Measurements from ENCODE around the gene UBE2I. TPM values are rescaled to one million over a fixed set of nuclear protein-coding genes. Genes with fewer than 3 reads are reported as not detected.

UBE2I gene
- total RNA-seq, 4 donors from 2014 or later, result 55.4 to 110 (median 58.5) TPM

- intact Hi-C loops (cut with DNase I; ENCODE audit: low total_unique reads) (no loop called here), in situ Hi-C loops (cut with MboI; ENCODE audit: low pct_ligation_motif_present in 1 of 4, low pct_unique_long_range_greater_than_20kb in 1 of 4, low sequenced_read_pairs in 3 of 4) (no loop called here)
- no peak overlapping the region for H3K4me3 ChIP-seq
- no peak for DNase-seq
- H3K36me3 ChIP-seq, result no peaks in the 10 kb centered on the region
- TF ChIP-seq CTCF (IDR thresholded peaks at IDR 0.05), result no peak
- TF ChIP-seq POLR2AphosphoS5 (IDR thresholded peaks at IDR 0.05), result no peak
- no peak for TF ChIP-seq POLR2A (IDR thresholded peaks at IDR 0.05)
- no peak for TF ChIP-seq EP300 (IDR thresholded peaks at IDR 0.05; ENCODE audit: low read depth)
- no peaks in the 10 kb centered on the region for H3K4me1 ChIP-seq
- H3K9me3 ChIP-seq, result no peaks in the 10 kb centered on the region
- H3K27ac ChIP-seq, result no peak overlapping the region
- H3K27me3 ChIP-seq, result peaks cover 56% of the 10 kb centered on the region
- 63 to 70% methylated on average over 4 to 8 of the region's 8 CpGs for WGBS, 2 donors (ENCODE audit: low coverage in 1 of 2)
These were observed 28.7 kb upstream of the UBE2I start for GRCh38 chr16:1280783-1281182.

- in situ Hi-C loops (cut with MboI; ENCODE audit: low pct_ligation_motif_present in 1 of 4, low pct_unique_long_range_greater_than_20kb in 1 of 4, low sequenced_read_pairs in 3 of 4), result no loop called here
These were observed 27.9 kb upstream of the UBE2I start for GRCh38 chr16:1281517-1281916.

GRCh38 chr16:1282324-1282973 is 27.0 kb upstream of the UBE2I start:
- no peak overlapping the region for H3K4me3 ChIP-seq
- 55 to 62% methylated on average over 2 to 17 of the region's 17 CpGs for WGBS, 2 donors (ENCODE audit: low coverage in 1 of 2)
- no peaks in the 10 kb centered on the region for H3K36me3 ChIP-seq
- in situ Hi-C loops (cut with MboI; ENCODE audit: low pct_ligation_motif_present in 1 of 4, low pct_unique_long_range_greater_than_20kb in 1 of 4, low sequenced_read_pairs in 3 of 4), result no loop called here
- intact Hi-C loops (cut with DNase I; ENCODE audit: low total_unique reads), result no loop called here
- DNase-seq, result no peak
- peaks cover 61% of the 10 kb centered on the region for H3K27me3 ChIP-seq
- no peaks in the 10 kb centered on the region for H3K9me3 ChIP-seq
- H3K4me1 ChIP-seq, result no peaks in the 10 kb centered on the region
- TF ChIP-seq EP300 (IDR thresholded peaks at IDR 0.05; ENCODE audit: low read depth), result no peak
- no peak for TF ChIP-seq POLR2AphosphoS5 (IDR thresholded peaks at IDR 0.05)
- TF ChIP-seq CTCF (IDR thresholded peaks at IDR 0.05), result no peak
- no peak for TF ChIP-seq POLR2A (IDR thresholded peaks at IDR 0.05)
- no peak overlapping the region for H3K27ac ChIP-seq

More at GRCh38 chr16:1281517-1281916, 27.9 kb upstream of the UBE2I start:
- H3K9me3 ChIP-seq, result no peaks in the 10 kb centered on the region
- no peaks in the 10 kb centered on the region for H3K4me1 ChIP-seq
- H3K27ac ChIP-seq, result no peak overlapping the region
- WGBS, 2 donors (ENCODE audit: low coverage in 1 of 2), result 73% methylated on average over 16 of the region's 16 CpGs; no CpG with 5 or more reads in 1 of the 2 donors
- TF ChIP-seq POLR2AphosphoS5 (IDR thresholded peaks at IDR 0.05) (no peak), POLR2A (IDR thresholded peaks at IDR 0.05) (no peak), CTCF (IDR thresholded peaks at IDR 0.05) (no peak), EP300 (IDR thresholded peaks at IDR 0.05; ENCODE audit: low read depth) (no peak)
- no peaks in the 10 kb centered on the region for H3K36me3 ChIP-seq
- peaks cover 60% of the 10 kb centered on the region for H3K27me3 ChIP-seq
- no peak for DNase-seq
- no peak overlapping the region for H3K4me3 ChIP-seq
- intact Hi-C loops (cut with DNase I; ENCODE audit: low total_unique reads), result no loop called here

- intact Hi-C loops (cut with DNase I; ENCODE audit: low total_unique reads) (no loop called here), in situ Hi-C loops (cut with MboI; ENCODE audit: low pct_ligation_motif_present in 1 of 4, low pct_unique_long_range_greater_than_20kb in 1 of 4, low sequenced_read_pairs in 3 of 4) (no loop called here)
- TF ChIP-seq CTCF (IDR thresholded peaks at IDR 0.05) (no peak), EP300 (IDR thresholded peaks at IDR 0.05; ENCODE audit: low read depth) (no peak), POLR2AphosphoS5 (IDR thresholded peaks at IDR 0.05) (no peak), POLR2A (IDR thresholded peaks at IDR 0.05) (no peak)
- no peaks in the 10 kb centered on the region for H3K36me3 ChIP-seq
- H3K27ac ChIP-seq, result no peak overlapping the region
- no peak for DNase-seq
- peaks cover 61% of the 10 kb centered on the region for H3K27me3 ChIP-seq
- no peak overlapping the region for H3K4me3 ChIP-seq
- 46% methylated on average over 16 of the region's 17 CpGs; no CpG with 5 or more reads in 1 of the 2 donors for WGBS, 2 donors (ENCODE audit: low coverage in 1 of 2)
- no peaks in the 10 kb centered on the region for H3K4me1 ChIP-seq
- H3K9me3 ChIP-seq, result no peaks in the 10 kb centered on the region
These were observed 26.1 kb upstream of the UBE2I start for GRCh38 chr16:1283296-1283695.

Measured in transverse colon (tissue), 4 donors.